Uterus (tissue), 4 donors: ENCODE results near the gene SLC44A1. TPM values are rescaled to one million over a fixed set of nuclear protein-coding genes. Genes with fewer than 3 reads are reported as not detected.

ENCODE experiments used
- DNase-seq, 2 donors: peaks; one replicate each; pipeline ENCODE4 v3.0.0-alpha.2; 2019 to 2020
- H3K27ac ChIP-seq, 2 donors: fragments of 200-600 bp; sonication (generic); 1 replicate in 1 of 2; 2 replicates in 1 of 2; pipeline ENCODE4 v1.5.1; 2016 to 2018
- H3K27me3 ChIP-seq, 2 donors: fragments of 200-600 bp; sonication (generic); one replicate each; pipeline ENCODE4 v1.5.1; 2018 to 2019; ENCODE audit warnings: control low read depth in 1 of 2
- H3K36me3 ChIP-seq, 2 donors: fragments of 200-600 bp; sonication (generic); one replicate each; pipeline ENCODE4 v1.5.1; 2019; ENCODE audit warnings: control low read depth in 1 of 2
- H3K4me1 ChIP-seq, 2 donors: fragments of 200-600 bp; sonication (generic); one replicate each; pipeline ENCODE4 v1.5.1; 2018 to 2019; ENCODE audit warnings: control low read depth in 1 of 2
- H3K4me3 ChIP-seq, 2 donors: fragments of 200-600 bp; sonication (generic); 1 replicate in 1 of 2; 2 replicates in 1 of 2; pipeline ENCODE4 v1.5.1; 2018 to 2019; ENCODE audit warnings: mild to moderate bottlenecking in 1 of 2
- H3K9me3 ChIP-seq, 2 donors: fragments of 200-600 bp; sonication (generic); one replicate each; pipeline ENCODE4 v1.5.1; 2019; ENCODE audit warnings: control low read depth in 1 of 2
- POLR2A ChIP-seq, 2 donors: fragments of 450-650 bp; IDR thresholded peaks; one replicate each; pipeline ENCODE4 v1.6.1; 2016; ENCODE audit warnings: antibody characterized with exemption in 2 of 2, mild to moderate bottlenecking in 1 of 2, moderate library complexity in 1 of 2
- intact Hi-C: fragments of 100-400 bp; cut with DNase I; formaldehyde crosslinking; loops from one replicate; pipeline ENCODE4 v1.15.1; 2023; ENCODE audit warnings: low total_unique reads
- total RNA-seq, 4 donors: library from RNA; depleted of rRNA in 3 of 4; stranded (reverse); fragments of >200 nt in 3 of 4; gene quantifications; one replicate each; pipeline versions ENCODE4 v1.1.0 to v1.2.4, GENCODE V29; 2014 to 2023
- TF ChIP-seq, protein P1 (sequence below), 4 experiments: fragments of 200-600 bp in 2 of 4; fragments of 450-650 bp in 2 of 4; sonication (generic) in 2 of 4; IDR thresholded peaks; one replicate each; pipeline ENCODE4 v1.5.1; 2016 to 2019; ENCODE audit warnings: antibody characterized with exemption in 4 of 4, mild to moderate bottlenecking in 2 of 4, moderate library complexity in 1 of 4
- donor health status: DM: yes; HTN: yes; CAD: no.

Gene SLC44A1
- total RNA-seq, 4 donors from 2014 or later = 58.2 to 75.0 (median 63.0) TPM

DNA sequence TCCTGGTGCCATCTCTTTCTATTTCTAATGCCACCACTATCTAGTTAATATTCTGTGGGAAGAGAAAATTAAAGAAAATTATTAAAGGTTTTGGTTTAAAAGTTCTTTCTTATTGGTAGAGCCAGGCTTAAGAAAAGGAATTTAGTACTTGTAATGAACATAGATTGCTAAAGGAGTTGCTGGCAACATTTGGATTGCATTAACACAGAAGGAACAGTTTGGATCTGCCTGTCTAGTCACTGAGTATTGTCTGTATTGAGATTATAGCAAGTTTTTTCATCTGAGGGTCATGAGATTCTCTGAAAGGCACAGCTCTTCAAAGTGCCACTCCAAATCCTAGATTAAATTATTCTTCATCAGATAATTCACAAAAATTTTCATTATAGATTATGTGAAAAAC is 235.4 kb downstream of the SLC44A1 start:
- H3K9me3 ChIP-seq = no peaks in the 10 kb centered on the region
- no peaks in the 10 kb centered on the region for H3K4me1 ChIP-seq
- intact Hi-C loops = no loop called here
- TF ChIP-seq POLR2A (IDR thresholded peaks at IDR 0.05) = no peak
- peaks cover 0 to 4% of the 10 kb centered on the region in 2 donors for H3K36me3 ChIP-seq
- no peak overlapping the region for H3K4me3 ChIP-seq
- DNase-seq = no peak
- H3K27me3 ChIP-seq = no peaks in the 10 kb centered on the region
- no peak overlapping the region for H3K27ac ChIP-seq

DNA sequence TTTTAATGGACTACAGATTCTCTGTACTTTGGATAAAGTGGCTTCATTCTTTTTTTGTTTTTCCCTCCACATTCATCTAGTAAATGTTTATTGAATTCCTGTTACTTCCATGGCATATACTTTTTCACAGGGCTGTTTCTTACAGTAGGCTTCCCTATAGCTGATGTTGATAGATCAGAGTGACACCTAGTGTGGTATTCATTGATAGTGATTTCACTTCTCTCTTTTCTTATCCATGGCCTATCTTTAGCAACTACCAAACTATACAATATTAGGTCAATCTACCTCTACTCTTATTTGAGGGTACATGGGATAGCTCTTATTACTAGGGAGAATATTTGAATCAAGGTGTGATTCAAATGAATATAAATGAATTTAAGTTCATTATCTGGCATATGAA is 239.2 kb downstream of the SLC44A1 start:
- Histone ChIP-seq H3K27ac (no peak overlapping the region), H3K9me3 (no peaks in the 10 kb centered on the region), H3K36me3 (peaks cover 0 to 4% of the 10 kb centered on the region in 2 donors), H3K4me1 (no peaks in the 10 kb centered on the region), H3K4me3 (no peak overlapping the region), H3K27me3 (no peaks in the 10 kb centered on the region)
- no peak for DNase-seq
- intact Hi-C loops = no loop called here
- TF ChIP-seq, protein P1, sequence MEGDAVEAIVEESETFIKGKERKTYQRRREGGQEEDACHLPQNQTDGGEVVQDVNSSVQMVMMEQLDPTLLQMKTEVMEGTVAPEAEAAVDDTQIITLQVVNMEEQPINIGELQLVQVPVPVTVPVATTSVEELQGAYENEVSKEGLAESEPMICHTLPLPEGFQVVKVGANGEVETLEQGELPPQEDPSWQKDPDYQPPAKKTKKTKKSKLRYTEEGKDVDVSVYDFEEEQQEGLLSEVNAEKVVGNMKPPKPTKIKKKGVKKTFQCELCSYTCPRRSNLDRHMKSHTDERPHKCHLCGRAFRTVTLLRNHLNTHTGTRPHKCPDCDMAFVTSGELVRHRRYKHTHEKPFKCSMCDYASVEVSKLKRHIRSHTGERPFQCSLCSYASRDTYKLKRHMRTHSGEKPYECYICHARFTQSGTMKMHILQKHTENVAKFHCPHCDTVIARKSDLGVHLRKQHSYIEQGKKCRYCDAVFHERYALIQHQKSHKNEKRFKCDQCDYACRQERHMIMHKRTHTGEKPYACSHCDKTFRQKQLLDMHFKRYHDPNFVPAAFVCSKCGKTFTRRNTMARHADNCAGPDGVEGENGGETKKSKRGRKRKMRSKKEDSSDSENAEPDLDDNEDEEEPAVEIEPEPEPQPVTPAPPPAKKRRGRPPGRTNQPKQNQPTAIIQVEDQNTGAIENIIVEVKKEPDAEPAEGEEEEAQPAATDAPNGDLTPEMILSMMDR (IDR thresholded peaks at IDR 0.05) = no peak
- no peak for TF ChIP-seq POLR2A (IDR thresholded peaks at IDR 0.05)

DNA sequence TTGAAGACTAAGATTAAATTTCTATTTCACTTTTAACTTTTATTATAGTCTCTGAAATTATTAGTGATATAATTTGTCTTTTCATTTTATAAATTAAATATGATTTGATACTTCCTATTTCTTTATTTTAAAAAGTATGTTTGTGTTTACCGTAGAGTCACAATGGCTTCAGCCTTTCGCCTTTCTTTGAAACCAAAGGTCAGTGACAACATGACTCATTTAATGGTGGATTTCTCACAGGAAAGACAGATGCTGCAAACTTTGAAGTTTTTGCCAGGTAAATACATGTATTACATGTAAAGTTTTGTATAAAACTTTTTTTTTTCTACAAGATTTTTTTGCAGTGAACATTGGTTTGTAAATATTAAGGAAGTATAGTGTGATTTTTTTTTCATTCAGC is 239.8 kb downstream of the SLC44A1 start:
- no peak overlapping the region for H3K4me3 ChIP-seq
- no peaks in the 10 kb centered on the region for H3K4me1 ChIP-seq
- TF ChIP-seq POLR2A (IDR thresholded peaks at IDR 0.05) = no peak
- DNase-seq = no peak
- no peak overlapping the region for H3K27ac ChIP-seq
- H3K27me3 ChIP-seq = no peaks in the 10 kb centered on the region
- no peaks in the 10 kb centered on the region for H3K9me3 ChIP-seq
- intact Hi-C loops = no loop called here
- H3K36me3 ChIP-seq = peaks cover 0 to 4% of the 10 kb centered on the region in 2 donors

DNA sequence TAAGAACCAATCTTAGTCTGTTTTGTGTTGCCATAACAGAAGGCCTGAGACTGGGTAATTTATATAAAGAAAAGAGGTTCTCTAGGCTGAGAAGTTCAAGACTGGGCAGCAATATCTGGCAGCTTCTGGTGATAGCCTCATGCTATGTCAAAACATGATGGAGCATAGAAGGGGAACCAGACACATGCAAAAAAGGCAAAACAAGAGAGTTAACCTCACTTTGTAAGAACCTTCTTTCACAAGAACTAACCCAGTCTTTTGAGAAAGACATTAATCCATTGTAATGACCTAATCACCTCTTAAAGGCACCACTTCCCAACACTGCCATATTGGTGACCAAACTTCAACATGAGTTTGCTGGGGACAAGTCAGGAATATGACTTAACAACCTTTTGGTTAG is 240.7 kb downstream of the SLC44A1 start:
- Histone ChIP-seq H3K36me3 (peaks cover 0 to 4% of the 10 kb centered on the region in 2 donors), H3K9me3 (no peaks in the 10 kb centered on the region), H3K4me1 (no peaks in the 10 kb centered on the region), H3K4me3 (no peak overlapping the region), H3K27ac (no peak overlapping the region), H3K27me3 (no peaks in the 10 kb centered on the region)
- TF ChIP-seq, protein P1 (IDR thresholded peaks at IDR 0.05) = no peak
- TF ChIP-seq POLR2A (IDR thresholded peaks at IDR 0.05) = no peak
- no peak for DNase-seq
- intact Hi-C loops = no loop called here

Other genes with a start within 250 kb of the SLC44A1 start
- 10 to 100 TPM in 1 of 4 donors, 1 to 10 TPM in 3; 1.8 to 19.1 (median 8.3) TPM for gene FSD1L, start 203.4 kb downstream of the SLC44A1 start, total RNA-seq